ENCODE data around the gene TMEM240. TPM values are rescaled to one million over a fixed set of nuclear protein-coding genes. Genes with fewer than 3 reads are reported as not detected.
"Not testable (repeated sequence)": the region's sequence is repeated elsewhere in the genome, so short reads cannot be mapped to it uniquely, and the experiment has no call there.

TMEM240 gene
- total and polyA plus RNA-seq, 3 donors from 2014 or later: 3.6 to 6.3 (median 4.3) TPM

DNA sequence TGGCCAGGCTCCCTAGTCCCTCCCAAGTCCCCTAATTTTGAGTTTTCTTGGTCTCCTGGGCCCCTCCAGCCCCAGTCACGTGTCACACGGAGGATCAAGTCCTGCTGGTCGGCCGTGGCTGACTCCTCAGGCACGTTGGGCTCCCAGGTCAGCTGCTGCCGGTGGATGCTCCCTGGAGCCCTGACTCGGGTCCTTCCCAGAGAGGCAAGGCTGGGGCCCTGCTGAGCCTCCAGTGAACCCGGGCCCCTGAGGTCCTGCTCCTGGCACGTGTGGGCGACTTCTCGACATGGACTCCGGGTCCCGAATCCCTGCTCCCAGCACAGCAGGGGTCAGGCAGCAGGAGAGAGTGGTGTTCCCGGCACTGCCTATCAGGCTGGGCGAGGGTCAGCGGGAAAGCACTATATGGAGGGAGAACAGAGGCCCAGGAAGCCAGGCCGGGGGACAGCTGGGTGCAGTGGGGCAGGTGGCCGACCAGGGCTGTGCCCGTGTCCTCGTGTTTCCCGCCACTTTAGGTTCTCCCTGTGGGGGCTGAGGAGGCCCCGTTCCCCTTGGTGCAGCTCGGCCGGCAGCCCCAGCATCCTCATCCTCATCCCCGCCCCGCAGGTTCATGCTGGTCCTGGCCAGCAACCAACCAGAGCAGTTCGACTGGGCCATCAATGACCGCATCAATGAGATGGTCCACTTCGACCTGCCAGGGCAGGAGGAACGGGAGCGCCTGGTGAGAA, 13.2 kb downstream of the TMEM240 start:
- 93% methylated on average over 19 to 31 of the region's 31 CpGs for WGBS, 2 donors
- TF ChIP-seq, protein P1, sequence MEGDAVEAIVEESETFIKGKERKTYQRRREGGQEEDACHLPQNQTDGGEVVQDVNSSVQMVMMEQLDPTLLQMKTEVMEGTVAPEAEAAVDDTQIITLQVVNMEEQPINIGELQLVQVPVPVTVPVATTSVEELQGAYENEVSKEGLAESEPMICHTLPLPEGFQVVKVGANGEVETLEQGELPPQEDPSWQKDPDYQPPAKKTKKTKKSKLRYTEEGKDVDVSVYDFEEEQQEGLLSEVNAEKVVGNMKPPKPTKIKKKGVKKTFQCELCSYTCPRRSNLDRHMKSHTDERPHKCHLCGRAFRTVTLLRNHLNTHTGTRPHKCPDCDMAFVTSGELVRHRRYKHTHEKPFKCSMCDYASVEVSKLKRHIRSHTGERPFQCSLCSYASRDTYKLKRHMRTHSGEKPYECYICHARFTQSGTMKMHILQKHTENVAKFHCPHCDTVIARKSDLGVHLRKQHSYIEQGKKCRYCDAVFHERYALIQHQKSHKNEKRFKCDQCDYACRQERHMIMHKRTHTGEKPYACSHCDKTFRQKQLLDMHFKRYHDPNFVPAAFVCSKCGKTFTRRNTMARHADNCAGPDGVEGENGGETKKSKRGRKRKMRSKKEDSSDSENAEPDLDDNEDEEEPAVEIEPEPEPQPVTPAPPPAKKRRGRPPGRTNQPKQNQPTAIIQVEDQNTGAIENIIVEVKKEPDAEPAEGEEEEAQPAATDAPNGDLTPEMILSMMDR (IDR thresholded peaks at IDR 0.05): no peak
- TF ChIP-seq POLR2A (IDR thresholded peaks at IDR 0.05): no peak
- H3K27me3 ChIP-seq: no peaks in the 10 kb centered on the region
- DNase-seq: no peak
- H3K9me3 ChIP-seq: no peaks in the 10 kb centered on the region
- no peak overlapping the region for H3K27ac ChIP-seq
- H3K4me3 ChIP-seq: no peak overlapping the region
- intact Hi-C loops (cut with DNase I; ENCODE audit: low total_unique reads): no loop called here
- no peaks in the 10 kb centered on the region for H3K4me1 ChIP-seq
- H3K36me3 ChIP-seq (ENCODE audit: low read depth, missing control alignments): no peaks in the 10 kb centered on the region

DNA sequence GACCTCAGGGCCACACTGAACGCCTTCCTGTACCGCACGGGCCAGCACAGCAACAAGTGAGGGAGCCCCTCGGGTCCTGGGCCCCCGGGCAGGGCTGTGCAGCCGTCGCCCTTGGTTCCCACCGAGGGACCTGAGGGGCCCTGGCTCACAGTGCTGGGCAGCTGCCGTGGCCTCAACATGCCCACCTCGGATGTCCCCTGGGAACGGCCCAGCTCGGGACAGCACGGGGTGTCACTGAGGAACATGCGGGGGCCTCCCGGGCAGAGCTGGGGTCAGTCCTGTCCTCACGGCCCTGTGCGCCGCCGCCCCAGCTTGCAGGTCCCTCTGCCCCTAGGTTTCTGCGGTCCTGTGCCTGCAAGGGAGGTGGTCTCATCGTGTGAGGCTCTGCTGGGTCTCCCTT, 13.9 kb downstream of the TMEM240 start:
- DNase-seq; H3K27me3 ChIP-seq; H3K4me1 ChIP-seq; H3K36me3 ChIP-seq (ENCODE audit: low read depth, missing control alignments); H3K4me3 ChIP-seq; H3K9me3 ChIP-seq; intact Hi-C loops (cut with DNase I; ENCODE audit: low total_unique reads); H3K27ac ChIP-seq: not testable (repeated sequence)
- no CpG with 5 or more reads among the region's 21 CpGs for WGBS, 2 donors

DNA sequence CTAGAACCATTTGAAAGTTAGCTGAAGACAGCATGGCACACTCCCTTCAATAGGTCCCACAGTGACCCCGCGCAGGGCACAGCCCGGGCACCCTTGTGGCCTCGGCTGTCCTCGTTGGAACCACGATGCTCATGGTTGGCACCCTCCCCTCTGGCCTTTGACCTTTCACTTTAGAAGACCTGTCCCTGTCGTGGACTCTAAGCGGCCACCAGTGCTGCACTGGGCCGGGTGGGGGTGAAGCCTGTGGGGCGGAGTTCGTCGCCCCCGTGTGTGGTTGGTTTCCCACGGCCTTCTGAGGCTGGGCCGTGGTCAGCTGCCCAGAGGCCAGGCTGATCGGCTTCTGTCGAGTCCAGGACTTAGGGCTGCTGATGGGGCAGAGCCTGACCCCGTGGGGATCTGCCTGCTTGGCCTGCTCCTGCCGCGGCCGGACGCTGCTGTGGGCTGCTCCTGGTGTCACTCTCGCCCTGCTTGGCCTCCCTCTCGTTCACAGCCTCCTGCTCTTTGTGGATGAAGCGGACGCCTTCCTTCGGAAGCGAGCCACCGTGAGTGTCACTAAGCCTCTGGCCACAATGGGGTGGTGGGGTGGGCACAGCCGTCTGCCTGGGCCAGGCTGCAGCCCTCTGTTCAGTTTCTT, 15.6 kb downstream of the TMEM240 start:
- intact Hi-C loops (cut with DNase I; ENCODE audit: low total_unique reads); H3K27ac ChIP-seq; H3K4me3 ChIP-seq; H3K36me3 ChIP-seq (ENCODE audit: low read depth, missing control alignments); H3K9me3 ChIP-seq; H3K4me1 ChIP-seq; DNase-seq; H3K27me3 ChIP-seq: not testable (repeated sequence)
- WGBS, 2 donors: 94 to 96% methylated on average over 16 to 30 of the region's 30 CpGs

DNA sequence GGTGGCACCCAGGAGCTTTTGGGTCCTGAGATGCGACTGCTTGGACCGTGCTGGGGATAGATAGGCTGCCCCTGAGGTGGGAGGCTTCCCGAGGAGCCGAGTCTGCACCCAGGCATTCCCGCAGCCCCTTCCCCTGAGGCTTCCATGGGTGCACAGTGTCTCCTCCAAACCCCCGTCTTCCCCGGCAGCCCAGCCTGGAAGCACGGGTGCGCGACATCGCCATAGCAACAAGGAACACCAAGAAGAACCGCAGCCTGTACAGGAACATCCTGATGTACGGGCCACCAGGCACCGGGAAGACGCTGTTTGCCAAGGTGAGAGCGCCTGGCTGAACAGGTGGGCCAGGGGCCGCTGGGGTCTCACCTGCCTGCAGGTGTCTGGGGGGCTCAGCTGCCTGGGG, 16.8 kb downstream of the TMEM240 start:
- H3K4me1 ChIP-seq; H3K9me3 ChIP-seq; H3K4me3 ChIP-seq; intact Hi-C loops (cut with DNase I; ENCODE audit: low total_unique reads); H3K27me3 ChIP-seq; DNase-seq; H3K36me3 ChIP-seq (ENCODE audit: low read depth, missing control alignments); H3K27ac ChIP-seq: not testable (repeated sequence)
- 90 to 93% methylated on average over 12 to 17 of the region's 17 CpGs for WGBS, 2 donors

DNA sequence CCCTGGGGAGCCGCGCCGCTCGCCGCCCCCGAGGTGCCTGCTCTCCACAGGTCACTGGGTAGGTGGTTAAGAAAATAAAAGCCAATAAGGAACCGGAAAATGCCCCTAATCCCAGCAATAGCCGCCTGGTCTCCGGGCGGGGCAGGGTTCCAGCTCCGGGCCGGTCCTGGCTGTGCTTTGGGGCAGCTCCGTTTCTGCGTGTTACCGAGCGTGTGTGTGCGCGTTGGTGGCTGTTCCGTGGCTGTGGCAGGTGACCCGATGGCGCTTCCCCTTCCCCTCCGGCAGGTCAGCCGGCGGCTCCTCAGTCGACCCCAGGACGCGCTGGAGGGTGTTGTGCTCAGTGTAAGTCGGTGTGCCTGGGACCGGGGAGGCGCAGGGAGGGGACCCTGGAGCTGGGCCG, 17.2 kb downstream of the TMEM240 start:
- H3K4me1 ChIP-seq; H3K27ac ChIP-seq; intact Hi-C loops (cut with DNase I; ENCODE audit: low total_unique reads); DNase-seq; H3K4me3 ChIP-seq; H3K36me3 ChIP-seq (ENCODE audit: low read depth, missing control alignments); H3K27me3 ChIP-seq; H3K9me3 ChIP-seq: not testable (repeated sequence)
- 93 to 96% methylated on average over 22 to 31 of the region's 31 CpGs for WGBS, 2 donors

DNA sequence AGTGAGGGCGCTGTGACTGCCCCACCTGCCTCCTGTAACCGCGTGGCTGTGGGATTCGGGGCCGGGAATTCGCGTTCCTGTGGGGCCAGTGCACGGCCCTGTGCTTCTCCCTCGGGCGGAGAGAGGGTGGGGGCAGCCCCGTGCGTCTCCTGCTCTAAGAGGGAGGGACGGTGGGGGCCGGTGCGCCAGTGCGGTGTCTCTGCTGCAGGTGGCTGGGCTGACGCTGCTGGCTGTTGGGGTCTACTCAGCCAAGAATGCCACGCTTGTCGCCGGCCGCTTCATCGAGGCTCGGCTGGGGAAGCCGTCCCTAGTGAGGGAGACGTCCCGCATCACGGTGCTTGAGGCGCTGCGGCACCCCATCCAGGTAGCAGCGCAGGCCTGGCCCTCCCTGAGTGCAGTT, 17.9 kb downstream of the TMEM240 start:
- H3K4me3 ChIP-seq; H3K27me3 ChIP-seq; H3K4me1 ChIP-seq; H3K9me3 ChIP-seq; DNase-seq; H3K36me3 ChIP-seq (ENCODE audit: low read depth, missing control alignments); intact Hi-C loops (cut with DNase I; ENCODE audit: low total_unique reads); H3K27ac ChIP-seq: not testable (repeated sequence)
- 92 to 93% methylated on average over 22 to 30 of the region's 30 CpGs for WGBS, 2 donors

DNA sequence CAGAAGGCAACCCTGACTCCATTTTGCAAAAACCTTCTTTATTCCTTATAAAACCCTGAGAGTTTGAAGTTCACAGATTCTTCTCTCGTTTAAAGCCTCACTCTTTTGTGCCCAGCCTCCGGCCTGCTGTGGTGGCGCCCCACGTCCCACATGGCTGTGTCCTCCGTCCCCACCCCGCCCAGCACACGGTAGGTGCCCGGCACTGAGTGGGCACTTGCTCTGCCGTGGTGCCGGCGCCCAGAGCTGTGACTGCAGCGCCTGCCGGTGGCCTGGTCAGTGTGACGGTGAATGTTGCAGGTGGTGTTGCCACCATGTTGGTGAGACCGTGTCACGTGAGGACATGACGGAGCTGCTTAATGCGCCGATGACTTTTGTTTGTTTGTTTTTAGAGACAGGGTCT, 19.1 kb downstream of the TMEM240 start:
- WGBS, 2 donors: 95 to 96% methylated on average over 17 to 19 of the region's 19 CpGs
- H3K9me3 ChIP-seq: no peaks in the 10 kb centered on the region
- no peak overlapping the region for H3K27ac ChIP-seq
- no peaks in the 10 kb centered on the region for H3K4me1 ChIP-seq
- TF ChIP-seq, protein P1 (IDR thresholded peaks at IDR 0.05): no peak
- no peak for TF ChIP-seq POLR2A (IDR thresholded peaks at IDR 0.05)
- H3K36me3 ChIP-seq (ENCODE audit: low read depth, missing control alignments): no peaks in the 10 kb centered on the region
- intact Hi-C loops (cut with DNase I; ENCODE audit: low total_unique reads): no loop called here
- no peak for DNase-seq
- no peak overlapping the region for H3K4me3 ChIP-seq
- no peaks in the 10 kb centered on the region for H3K27me3 ChIP-seq

DNA sequence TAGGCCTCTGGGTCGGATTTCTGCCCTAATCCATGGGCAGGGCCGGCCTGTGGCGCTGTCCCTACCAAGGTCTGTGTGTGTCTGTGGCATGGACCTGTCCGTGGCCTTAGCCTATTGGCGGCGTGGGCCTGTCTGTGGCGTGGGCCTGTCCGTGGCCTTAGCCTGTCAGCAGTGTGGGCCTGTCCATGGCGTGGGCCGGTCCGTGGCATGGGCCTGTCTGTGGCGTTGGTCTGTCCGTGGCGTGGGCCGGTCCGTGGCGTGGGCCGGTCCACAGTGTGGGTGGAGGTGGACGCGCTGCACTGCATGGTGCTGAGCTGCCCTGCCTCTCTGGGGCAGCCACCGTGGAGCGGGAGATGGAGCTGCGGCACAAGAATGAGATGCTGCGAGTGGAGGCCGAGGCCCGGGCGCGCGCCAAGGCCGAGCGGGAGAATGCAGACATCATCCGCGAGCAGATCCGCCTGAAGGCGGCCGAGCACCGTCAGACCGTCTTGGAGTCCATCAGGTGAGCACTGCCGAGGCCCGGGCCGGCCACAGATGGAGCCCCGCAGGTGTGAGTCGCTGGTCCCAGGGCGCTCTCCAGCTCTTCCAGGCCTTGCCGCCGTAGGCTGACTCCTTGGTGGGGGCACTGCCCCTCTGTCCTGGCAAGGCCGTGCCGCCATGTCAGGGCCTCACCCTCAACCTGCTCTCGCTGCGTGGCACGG, 20.5 kb downstream of the TMEM240 start:
- H3K36me3 ChIP-seq (ENCODE audit: low read depth, missing control alignments); H3K9me3 ChIP-seq; H3K27ac ChIP-seq; H3K4me3 ChIP-seq; H3K27me3 ChIP-seq; intact Hi-C loops (cut with DNase I; ENCODE audit: low total_unique reads); H3K4me1 ChIP-seq; DNase-seq: not testable (repeated sequence)
- 96 to 98% methylated on average over 9 to 51 of the region's 51 CpGs for WGBS, 2 donors

DNA sequence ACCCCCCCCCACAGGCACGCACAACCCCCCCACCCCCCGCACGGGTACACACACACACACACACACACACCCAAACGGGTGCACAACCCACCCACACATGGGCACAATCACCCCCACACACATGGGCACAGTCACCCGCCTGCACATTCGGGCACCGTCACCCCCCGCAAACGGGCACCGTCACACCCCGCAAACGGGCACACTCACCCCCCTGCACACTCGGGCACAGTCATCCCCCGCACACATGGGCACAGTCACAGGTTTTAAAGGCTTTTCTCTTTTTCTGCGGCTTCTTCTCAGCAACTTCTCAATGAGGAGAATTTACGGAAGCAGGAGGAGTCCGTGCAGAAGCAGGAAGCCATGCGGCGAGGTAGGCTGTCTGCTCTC, 21.8 kb downstream of the TMEM240 start:
- H3K36me3 ChIP-seq (ENCODE audit: low read depth, missing control alignments); H3K27me3 ChIP-seq; intact Hi-C loops (cut with DNase I; ENCODE audit: low total_unique reads); H3K4me1 ChIP-seq; H3K4me3 ChIP-seq; H3K27ac ChIP-seq; H3K9me3 ChIP-seq; DNase-seq: not testable (repeated sequence)
- WGBS, 2 donors: 90 to 98% methylated on average over 15 of the region's 19 CpGs
